Activated CD4-positive, alpha-beta T cell treated with anti-CD3 and anti-CD28 coated beads for 4 hours (primary cell): Measurements from ENCODE around the gene VPS4B.
"Not testable (repeated sequence)": the region's sequence is repeated elsewhere in the genome, so short reads cannot be mapped to it uniquely, and the experiment has no call there.

Experiments
- DNase-seq, 2 donors: peaks; one replicate each; pipeline ENCODE4 v3.0.0-alpha.2; 2020

Gene VPS4B

GRCh38 chr18:63367053-63367953 lies 55.0 kb downstream of the VPS4B start, which contains the start of gene KDSR:
Gene KDSR, minus strand, starts transcription at chr18:63367206. Its CDS starts 88 bp downstream, at chr18:63367118.
- DNase-seq, result peak; percentile 79 to 81

GRCh38 chr18:63366213-63367052 lies 55.8 kb downstream of the VPS4B start:
- peak; percentile 72 to 77 for DNase-seq

- DNase-seq, result peak in 1 of 2 donors; percentile 1
Measured at GRCh38 chr18:63365876-63366212, 56.4 kb downstream of the VPS4B start.

- DNase-seq, result peak; percentile 29 to 43
Measured at GRCh38 chr18:63363951-63364350, 58.3 kb downstream of the VPS4B start.

- DNase-seq, result not testable (repeated sequence)
Measured at GRCh38 chr18:63363420-63363819, 58.9 kb downstream of the VPS4B start.

- no peak for DNase-seq
Measured at GRCh38 chr18:63356272-63356896, 65.9 kb downstream of the VPS4B start.

- no peak for DNase-seq
Measured at GRCh38 chr18:63350230-63350629, 72.0 kb downstream of the VPS4B start.

GRCh38 chr18:63348508-63349136 lies 73.7 kb downstream of the VPS4B start:
- DNase-seq, result no peak

GRCh38 chr18:63346480-63347183 lies 75.6 kb downstream of the VPS4B start:
- no peak for DNase-seq

GRCh38 chr18:63346031-63346430 lies 76.2 kb downstream of the VPS4B start:
- no peak for DNase-seq

GRCh38 chr18:63344918-63345317 lies 77.4 kb downstream of the VPS4B start:
- DNase-seq, result no peak

GRCh38 chr18:63344263-63344662 lies 78.0 kb downstream of the VPS4B start:
- DNase-seq, result no peak

GRCh38 chr18:63342206-63342605 lies 80.1 kb downstream of the VPS4B start:
- peak; percentile 18 to 34 for DNase-seq

GRCh38 chr18:63339920-63340484 lies 82.3 kb downstream of the VPS4B start:
- DNase-seq, result peak; percentile 42 to 48
